ENCODE data around the gene EIF2S2.

DNA sequence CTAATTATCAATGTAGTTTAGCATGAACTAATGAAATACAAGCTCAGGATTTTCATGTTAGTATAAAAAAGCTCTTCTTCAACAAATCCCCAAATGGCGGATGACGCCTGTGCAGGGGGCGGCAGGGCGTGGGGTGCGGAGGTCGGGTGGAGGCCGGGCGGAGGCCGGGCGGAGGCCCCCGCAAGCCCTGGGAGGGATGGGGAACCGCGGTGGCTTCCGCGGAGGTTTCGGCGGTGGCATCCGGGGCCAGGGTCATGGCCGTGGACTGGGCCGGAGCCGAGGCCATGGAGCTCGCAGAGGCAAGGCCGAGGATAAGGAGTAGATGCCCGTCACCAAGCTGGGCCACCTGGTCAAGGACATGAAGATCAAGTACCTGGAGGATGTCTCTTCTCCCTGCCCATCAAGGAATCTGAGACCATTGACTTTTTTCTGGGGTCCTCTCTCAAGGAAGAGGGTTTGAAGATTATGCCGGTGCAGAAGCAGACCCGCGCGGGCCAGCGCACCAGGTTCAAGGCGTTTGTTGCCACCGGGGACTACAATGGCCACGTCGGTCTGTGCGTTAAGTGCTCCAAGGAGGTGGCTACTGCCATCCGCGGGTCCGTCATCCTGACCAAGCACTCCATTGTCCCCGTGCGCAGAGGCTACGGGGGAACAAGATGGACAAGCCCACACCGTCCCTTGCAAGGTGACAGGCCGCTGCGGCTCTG lies 10.4 kb upstream of the EIF2S2 start:
- TF ChIP-seq, protein P1, sequence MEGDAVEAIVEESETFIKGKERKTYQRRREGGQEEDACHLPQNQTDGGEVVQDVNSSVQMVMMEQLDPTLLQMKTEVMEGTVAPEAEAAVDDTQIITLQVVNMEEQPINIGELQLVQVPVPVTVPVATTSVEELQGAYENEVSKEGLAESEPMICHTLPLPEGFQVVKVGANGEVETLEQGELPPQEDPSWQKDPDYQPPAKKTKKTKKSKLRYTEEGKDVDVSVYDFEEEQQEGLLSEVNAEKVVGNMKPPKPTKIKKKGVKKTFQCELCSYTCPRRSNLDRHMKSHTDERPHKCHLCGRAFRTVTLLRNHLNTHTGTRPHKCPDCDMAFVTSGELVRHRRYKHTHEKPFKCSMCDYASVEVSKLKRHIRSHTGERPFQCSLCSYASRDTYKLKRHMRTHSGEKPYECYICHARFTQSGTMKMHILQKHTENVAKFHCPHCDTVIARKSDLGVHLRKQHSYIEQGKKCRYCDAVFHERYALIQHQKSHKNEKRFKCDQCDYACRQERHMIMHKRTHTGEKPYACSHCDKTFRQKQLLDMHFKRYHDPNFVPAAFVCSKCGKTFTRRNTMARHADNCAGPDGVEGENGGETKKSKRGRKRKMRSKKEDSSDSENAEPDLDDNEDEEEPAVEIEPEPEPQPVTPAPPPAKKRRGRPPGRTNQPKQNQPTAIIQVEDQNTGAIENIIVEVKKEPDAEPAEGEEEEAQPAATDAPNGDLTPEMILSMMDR (tag by site-specific recombination; IDR thresholded peaks at IDR 0.05): no peak
- TF ChIP-seq, protein P2, sequence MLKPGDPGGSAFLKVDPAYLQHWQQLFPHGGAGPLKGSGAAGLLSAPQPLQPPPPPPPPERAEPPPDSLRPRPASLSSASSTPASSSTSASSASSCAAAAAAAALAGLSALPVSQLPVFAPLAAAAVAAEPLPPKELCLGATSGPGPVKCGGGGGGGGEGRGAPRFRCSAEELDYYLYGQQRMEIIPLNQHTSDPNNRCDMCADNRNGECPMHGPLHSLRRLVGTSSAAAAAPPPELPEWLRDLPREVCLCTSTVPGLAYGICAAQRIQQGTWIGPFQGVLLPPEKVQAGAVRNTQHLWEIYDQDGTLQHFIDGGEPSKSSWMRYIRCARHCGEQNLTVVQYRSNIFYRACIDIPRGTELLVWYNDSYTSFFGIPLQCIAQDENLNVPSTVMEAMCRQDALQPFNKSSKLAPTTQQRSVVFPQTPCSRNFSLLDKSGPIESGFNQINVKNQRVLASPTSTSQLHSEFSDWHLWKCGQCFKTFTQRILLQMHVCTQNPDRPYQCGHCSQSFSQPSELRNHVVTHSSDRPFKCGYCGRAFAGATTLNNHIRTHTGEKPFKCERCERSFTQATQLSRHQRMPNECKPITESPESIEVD (tag by site-specific recombination; IDR thresholded peaks at IDR 0.05): no peak
- TF ChIP-seq ZNF776 (tag by site-specific recombination; IDR thresholded peaks at IDR 0.05; ENCODE audit: borderline replicate concordance) (no peak), KLF7 (tag by site-specific recombination; IDR thresholded peaks at IDR 0.05; ENCODE audit: borderline replicate concordance) (no peak), ZNF274 (IDR thresholded peaks at IDR 0.05; ENCODE audit: low read length) (no peak), ZNF274 (tag by site-specific recombination; IDR thresholded peaks at IDR 0.05; ENCODE audit: borderline replicate concordance) (no peak), ZNF292 (tag by site-specific recombination; IDR thresholded peaks at IDR 0.05; ENCODE audit: borderline replicate concordance, low read depth) (no peak), ZNF239 (tag by site-specific recombination; IDR thresholded peaks at IDR 0.05) (no peak)
- TF ChIP-seq, protein P3, sequence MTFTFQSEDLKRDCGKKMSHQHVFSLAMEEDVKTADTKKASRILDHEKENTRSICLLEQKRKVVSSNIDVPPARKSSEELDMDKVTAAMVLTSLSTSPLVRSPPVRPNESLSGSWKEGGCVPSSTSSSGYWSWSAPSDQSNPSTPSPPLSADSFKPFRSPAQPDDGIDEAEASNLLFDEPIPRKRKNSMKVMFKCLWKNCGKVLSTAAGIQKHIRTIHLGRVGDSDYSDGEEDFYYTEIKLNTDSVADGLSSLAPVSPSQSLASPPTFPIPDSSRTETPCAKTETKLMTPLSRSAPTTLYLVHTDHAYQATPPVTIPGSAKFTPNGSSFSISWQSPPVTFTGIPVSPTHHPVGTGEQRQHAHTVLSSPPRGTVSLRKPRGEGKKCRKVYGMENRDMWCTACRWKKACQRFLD (tag by site-specific recombination; IDR thresholded peaks at IDR 0.05): no peak
- TF ChIP-seq, protein P4, sequence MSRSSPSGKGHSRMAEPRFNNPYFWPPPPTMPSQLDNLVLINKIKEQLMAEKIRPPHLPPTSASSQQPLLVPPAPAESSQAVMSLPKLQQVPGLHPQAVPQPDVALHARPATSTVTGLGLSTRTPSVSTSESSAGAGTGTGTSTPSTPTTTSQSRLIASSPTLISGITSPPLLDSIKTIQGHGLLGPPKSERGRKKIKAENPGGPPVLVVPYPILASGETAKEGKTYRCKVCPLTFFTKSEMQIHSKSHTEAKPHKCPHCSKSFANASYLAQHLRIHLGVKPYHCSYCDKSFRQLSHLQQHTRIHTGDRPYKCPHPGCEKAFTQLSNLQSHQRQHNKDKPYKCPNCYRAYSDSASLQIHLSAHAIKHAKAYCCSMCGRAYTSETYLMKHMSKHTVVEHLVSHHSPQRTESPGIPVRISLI (tag by site-specific recombination; IDR thresholded peaks at IDR 0.05): no peak

Data from HEK293 (cell line).